HT1080 (cell line): ENCODE results near the gene LRMDA. TPM values are rescaled to one million over a fixed set of nuclear protein-coding genes. Genes with fewer than 3 reads are reported as not detected.

ENCODE experiments used
- DNase-seq: peaks from one replicate; pipeline ENCODE4 v3.0.0-alpha.2; 2015; ENCODE audit warnings: low read depth
- polyA plus RNA-seq, 2 experiments: library from polyadenylated mRNA; depleted of rRNA; stranded (reverse); fragments of >200 nt; gene quantifications; 2 replicates each; pipeline ENCODE4 v1.2.3, GENCODE V29; 2015
- total RNA-seq: library from RNA; depleted of rRNA; stranded (reverse); fragments of >200 nt; shearing (Covaris generic); gene quantifications from 2 replicates; pipeline ENCODE4 v1.2.3, GENCODE V29; 2014; rRNA removed

Gene LRMDA
- not detected in 2 replicates for total RNA-seq
- polyA plus RNA-seq (2015; cell fraction: cytosol; rRNA removed), result 1.1 and 1.4 TPM in 2 replicates
- 0.41 TPM in 1 of 2 replicates, not detected in the other for polyA plus RNA-seq (2015; cell fraction: nucleus; rRNA removed)

DNA sequence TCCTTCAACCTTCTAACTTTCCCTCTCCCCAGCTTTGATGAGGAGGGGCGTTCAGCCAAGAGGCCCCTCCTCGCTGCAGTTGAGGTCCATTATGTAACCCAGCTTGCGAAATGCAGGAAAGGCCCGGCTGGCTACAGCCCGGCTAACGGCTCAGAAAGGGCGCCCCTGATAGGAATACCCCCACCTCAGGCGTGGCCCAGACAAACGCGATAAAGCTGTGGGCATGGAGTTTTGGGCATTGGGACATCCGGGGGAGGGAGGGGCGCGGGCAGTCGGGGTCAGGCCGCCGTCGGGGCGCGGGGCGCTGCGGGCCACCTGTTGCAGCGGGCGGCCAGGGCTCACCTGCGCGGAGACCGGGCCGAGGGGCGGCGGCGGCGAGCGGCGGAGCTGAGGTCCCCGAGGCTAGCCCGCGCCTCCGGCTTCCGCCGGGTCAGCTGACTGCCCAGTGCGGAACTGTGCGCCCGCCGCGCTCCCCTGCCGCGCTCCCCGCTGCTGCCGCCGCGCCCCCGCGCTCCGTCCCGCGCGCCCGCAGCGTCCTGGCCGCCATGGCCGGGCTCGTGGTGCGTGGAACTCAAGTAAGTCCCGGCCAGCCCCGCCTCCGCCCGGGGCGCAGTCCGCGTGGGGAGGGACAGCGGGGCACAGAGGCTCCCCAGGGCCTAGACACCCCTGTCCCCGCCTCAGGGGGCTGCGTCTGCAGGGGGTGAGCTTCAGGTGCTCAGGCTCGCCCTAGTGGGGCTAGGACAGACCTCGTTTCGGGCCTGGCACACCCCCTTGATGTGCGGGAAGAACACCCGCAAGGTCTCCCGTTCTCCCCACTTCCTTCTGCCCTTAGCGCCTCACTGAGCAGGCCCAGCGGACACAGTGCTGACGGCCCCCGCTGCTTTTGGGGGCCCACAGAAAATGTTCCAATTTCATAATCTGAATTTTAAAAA, at the start of gene LRMDA:
Gene LRMDA, plus strand, starts transcription at position 445 of the 932 bp plus-strand sequence.
- no peak for DNase-seq

DNA sequence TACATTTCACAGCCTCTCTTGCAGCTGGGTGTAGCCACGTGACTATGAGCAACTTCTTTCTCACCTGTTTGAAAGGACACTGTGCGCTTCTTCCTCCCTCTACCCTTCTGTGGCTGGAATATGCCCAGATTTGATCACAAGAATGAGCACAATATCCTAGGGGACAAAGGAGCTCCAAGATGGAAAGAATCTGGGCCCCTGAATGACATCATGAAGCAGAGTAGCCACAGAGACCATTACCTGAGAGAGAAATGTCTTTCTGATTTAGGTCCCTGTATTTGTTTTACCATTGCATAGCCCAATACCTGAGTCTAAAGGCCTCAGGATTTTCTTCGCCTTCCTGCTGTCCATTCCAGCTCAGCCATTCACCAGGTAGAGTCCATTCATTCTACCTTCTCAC, 45.3 kb upstream of the LRMDA start:
- DNase-seq, result no peak

GRCh38 chr10:75388082-75388481, 43.3 kb upstream of the LRMDA start:
- no peak for DNase-seq

GRCh38 chr10:75390178-75390577, 41.2 kb upstream of the LRMDA start:
- DNase-seq, result no peak

- no peak for DNase-seq
Measured at GRCh38 chr10:75392271-75392670, 39.2 kb upstream of the LRMDA start.

DNA sequence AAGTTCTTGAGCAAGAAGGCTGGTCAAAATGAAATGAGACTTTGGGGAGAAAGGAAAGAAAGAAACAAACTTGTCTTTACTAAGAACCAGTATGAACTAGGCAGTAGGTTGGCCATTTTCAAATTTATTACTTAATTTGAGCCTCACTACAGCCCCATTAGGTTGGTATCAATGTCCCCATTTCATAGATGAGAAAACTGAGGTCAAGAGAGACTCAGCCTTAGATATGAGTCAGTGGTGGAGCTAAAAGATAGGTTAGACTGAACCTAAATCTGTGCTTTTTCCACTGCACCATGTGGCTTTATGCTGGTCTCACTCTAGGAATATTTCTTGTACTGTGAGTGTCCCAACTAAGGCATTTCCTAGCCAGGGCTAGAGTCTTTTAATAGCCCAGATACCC, 38.7 kb upstream of the LRMDA start:
- DNase-seq, result no peak

GRCh38 chr10:75394221-75394620, 37.2 kb upstream of the LRMDA start:
- no peak for DNase-seq

DNA sequence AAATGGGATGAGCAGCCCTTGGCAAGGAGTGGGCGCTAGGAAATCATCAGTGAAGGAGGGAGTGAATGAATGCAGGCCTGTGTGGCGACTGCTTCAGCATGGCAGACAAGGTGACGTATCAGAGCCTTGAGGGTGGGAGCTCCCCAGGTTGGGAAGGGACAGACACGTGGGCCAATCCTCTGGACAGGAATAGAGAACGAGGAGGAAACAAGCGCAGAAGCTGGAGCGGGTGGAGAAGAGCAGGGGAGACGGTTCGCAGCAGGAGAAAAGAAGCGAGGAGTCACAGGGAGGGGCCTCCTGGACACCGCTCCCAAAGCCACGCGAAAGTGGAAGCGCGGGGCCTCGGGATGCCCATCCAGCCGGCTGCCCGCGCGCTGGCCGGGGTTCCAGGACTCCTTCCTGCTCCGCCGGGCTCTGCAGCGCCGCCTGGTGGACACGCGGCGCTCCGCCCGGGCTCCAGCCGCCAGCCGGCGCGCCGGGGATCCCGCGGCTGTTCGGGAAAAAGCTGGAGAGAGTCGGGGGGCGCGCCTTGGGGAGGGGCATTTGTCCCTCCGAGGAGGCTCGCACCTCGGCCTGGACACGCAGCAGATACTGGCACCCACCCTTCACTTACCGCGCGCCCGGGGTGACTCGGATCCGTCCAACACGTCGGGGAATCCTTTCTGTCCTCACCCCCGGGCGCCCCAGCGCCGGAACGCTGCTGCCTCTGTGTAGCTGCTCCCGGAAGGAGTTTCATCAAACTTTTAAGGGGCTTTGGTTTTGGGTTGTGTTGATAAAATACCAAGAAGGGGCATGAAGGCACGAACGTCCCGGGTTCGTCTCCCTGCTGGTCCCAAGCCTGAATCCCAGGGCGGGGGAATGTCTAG, 36.1 kb upstream of the LRMDA start:
- DNase-seq, result no peak

DNA sequence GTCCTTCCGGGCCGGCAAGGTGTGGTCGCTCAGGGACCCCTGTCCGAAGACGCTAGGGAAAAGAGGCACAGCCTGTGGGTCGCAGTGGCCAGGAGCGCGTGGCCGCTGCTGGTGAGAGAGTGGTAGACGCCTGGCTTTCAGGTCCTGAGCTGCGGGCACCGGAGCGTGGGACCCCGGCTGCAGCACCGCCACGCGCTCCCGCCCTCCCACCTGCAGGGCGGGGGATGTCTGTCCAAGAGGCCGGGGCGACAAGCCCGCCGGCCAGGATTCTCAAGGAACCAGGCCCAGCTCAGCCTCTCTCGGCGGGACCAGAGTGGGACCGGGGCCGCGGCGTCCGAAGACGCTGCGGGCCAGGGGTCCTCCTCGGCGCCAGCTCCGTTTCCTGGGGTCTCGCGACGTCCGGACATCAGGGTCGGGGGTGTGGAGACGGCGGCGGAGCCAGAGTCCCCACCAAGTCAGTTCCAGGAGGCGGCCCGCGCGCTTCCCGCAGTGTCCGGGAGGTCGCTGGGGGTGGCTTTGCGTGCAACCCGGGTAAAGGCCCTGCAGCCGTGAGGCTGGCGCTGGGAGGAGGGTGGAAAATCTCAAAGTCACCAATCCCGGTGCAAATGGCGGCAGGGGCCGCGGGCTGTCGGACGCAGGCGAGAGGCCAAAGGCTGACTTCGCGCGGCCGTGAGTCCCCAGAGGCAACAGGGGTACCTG, 35.3 kb upstream of the LRMDA start:
- no peak for DNase-seq

GRCh38 chr10:75396631-75397495, 34.6 kb upstream of the LRMDA start:
- no peak for DNase-seq

- DNase-seq, result no peak
Measured at GRCh38 chr10:75397496-75398199, 33.8 kb upstream of the LRMDA start.

GRCh38 chr10:75398200-75398691, 33.2 kb upstream of the LRMDA start:
- DNase-seq, result no peak

GRCh38 chr10:75398692-75399460, 32.5 kb upstream of the LRMDA start:
- DNase-seq, result no peak

- peak; percentile 54 for DNase-seq
Measured at GRCh38 chr10:75399461-75400162, 31.8 kb upstream of the LRMDA start.

- no peak for DNase-seq
Measured at GRCh38 chr10:75400163-75400770, 31.2 kb upstream of the LRMDA start.

GRCh38 chr10:75400771-75401568, 30.5 kb upstream of the LRMDA start:
- peak; percentile 11 for DNase-seq
